Esophagus squamous epithelium (tissue), 5 donors: Measurements from ENCODE around the gene ADAM23. TPM values are rescaled to one million over a fixed set of nuclear protein-coding genes. Genes with fewer than 3 reads are reported as not detected.

Experiments used
- DNase-seq: peaks from one replicate; lab custom pipeline; 2025; lab: John Stamatoyannopoulos, UW
- H3K27ac ChIP-seq, 4 donors: fragments of 200-600 bp; sonication (generic); one replicate each; pipeline ENCODE4 v1.5.1; 2016 to 2019; ENCODE audit warnings: mild to moderate bottlenecking in 1 of 4
- H3K27me3 ChIP-seq, 4 donors: fragments of 200-600 bp; sonication (generic); 1 replicate in 3 of 4; 2 replicates in 1 of 4; pipeline versions ENCODE4 v1.5.1 to v1.6.0; 2017 to 2021; ENCODE audit warnings: antibody characterized with exemption in 1 of 4
- H3K36me3 ChIP-seq, 3 donors: fragments of 200-600 bp; sonication (generic); one replicate each; pipeline ENCODE4 v1.5.1; 2016 to 2019
- H3K4me1 ChIP-seq, 3 donors: fragments of 200-600 bp; sonication (generic); one replicate each; pipeline ENCODE4 v1.5.1; 2017 to 2019
- H3K4me3 ChIP-seq, 4 donors: fragments of 200-600 bp; sonication (generic); 1 replicate in 3 of 4; 2 replicates in 1 of 4; pipeline ENCODE4 v1.5.1; 2016 to 2019; ENCODE audit warnings: mild to moderate bottlenecking in 2 of 4, moderate library complexity in 1 of 4
- H3K9me3 ChIP-seq, 3 donors: fragments of 200-600 bp; sonication (generic); one replicate each; pipeline ENCODE4 v1.5.1; 2016 to 2019
- POLR2A ChIP-seq, 4 donors: fragments of 450-650 bp; IDR thresholded peaks; one replicate each; pipeline ENCODE4 v1.6.1; 2017; ENCODE audit warnings: antibody characterized with exemption in 4 of 4, mild to moderate bottlenecking in 4 of 4, moderate library complexity in 3 of 4
- WGBS, 2 donors: methylation state at CpG; one replicate each; pipeline ENCODE4 v1.1.5; 2018; 5-methylcytosine and 5-hydroxymethylcytosine counted together
- intact Hi-C: fragments of 100-400 bp; cut with DNase I; formaldehyde crosslinking; loops from one replicate; pipeline ENCODE4 v1.15.0; 2022
- total RNA-seq, 4 donors: library from RNA; depleted of rRNA; stranded (reverse); fragments of >200 nt; gene quantifications; one replicate each; pipeline ENCODE4 v1.1.0, GENCODE V29; 2016
- TF ChIP-seq, protein P1 (sequence below), 6 experiments: fragments of 450-650 bp in 4 of 6; fragments of 200-600 bp in 2 of 6; sonication (generic) in 2 of 6; IDR thresholded peaks; one replicate each; pipeline ENCODE4 v1.5.1; 2016 to 2019; ENCODE audit warnings: antibody characterized with exemption in 6 of 6, mild to moderate bottlenecking in 4 of 6, moderate library complexity in 4 of 6
- donor health status: DM: yes; HTN: yes; CAD: no.

The ADAM23 gene
- total RNA-seq, 4 donors from 2014 or later = 0.95 to 10.1 (median 6.6) TPM

DNA sequence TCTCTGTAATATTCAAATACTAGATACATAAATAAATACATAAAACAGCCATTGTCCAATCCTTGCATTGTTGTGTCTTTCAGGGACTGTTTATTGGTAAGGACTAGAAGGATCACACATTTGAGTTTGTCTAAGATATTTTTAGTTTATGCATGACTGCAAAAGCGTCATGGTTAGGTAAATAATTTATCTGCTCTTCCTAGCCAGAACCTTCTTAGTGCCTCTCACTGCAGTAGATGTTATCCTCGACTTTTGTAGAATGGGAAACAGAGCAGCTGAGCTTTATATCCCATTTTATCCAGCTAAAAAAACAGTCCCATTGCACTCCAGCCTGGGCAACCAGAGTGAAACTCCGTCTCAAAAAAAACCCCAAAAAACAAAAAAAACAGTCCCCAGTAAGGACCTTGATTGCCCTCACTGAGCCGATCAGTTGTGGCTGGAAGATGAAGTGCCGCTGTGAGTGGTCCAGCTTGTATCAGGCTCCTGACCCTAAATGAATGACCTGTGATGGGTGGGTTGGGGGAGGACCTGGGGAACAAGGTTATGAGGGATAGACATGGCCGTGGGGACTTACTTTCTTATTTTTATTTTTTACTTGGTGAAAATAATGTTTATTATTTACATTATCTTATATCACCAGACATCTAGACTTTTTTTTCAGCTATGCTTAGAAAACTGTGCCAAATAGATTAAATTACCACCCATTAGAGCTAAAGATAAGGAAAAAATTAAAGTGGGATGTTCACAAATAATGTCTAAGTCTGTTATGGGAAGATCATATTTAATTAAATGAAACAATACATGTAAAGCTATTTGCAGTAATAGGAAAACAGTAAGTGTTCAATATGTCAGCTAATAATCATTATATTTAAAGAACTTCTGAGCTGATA lies 10.9 kb upstream of the ADAM23 start:
- no peaks in the 10 kb centered on the region for H3K9me3 ChIP-seq
- no peak overlapping the region for H3K4me3 ChIP-seq
- 56 to 66% methylated on average over 6 of the region's 6 CpGs for WGBS, 2 donors
- intact Hi-C loops = no loop called here
- no peak overlapping the region for H3K27ac ChIP-seq
- DNase-seq = no peak
- TF ChIP-seq, protein P1, sequence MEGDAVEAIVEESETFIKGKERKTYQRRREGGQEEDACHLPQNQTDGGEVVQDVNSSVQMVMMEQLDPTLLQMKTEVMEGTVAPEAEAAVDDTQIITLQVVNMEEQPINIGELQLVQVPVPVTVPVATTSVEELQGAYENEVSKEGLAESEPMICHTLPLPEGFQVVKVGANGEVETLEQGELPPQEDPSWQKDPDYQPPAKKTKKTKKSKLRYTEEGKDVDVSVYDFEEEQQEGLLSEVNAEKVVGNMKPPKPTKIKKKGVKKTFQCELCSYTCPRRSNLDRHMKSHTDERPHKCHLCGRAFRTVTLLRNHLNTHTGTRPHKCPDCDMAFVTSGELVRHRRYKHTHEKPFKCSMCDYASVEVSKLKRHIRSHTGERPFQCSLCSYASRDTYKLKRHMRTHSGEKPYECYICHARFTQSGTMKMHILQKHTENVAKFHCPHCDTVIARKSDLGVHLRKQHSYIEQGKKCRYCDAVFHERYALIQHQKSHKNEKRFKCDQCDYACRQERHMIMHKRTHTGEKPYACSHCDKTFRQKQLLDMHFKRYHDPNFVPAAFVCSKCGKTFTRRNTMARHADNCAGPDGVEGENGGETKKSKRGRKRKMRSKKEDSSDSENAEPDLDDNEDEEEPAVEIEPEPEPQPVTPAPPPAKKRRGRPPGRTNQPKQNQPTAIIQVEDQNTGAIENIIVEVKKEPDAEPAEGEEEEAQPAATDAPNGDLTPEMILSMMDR (IDR thresholded peaks at IDR 0.05) = no peak
- TF ChIP-seq POLR2A (IDR thresholded peaks at IDR 0.05) = no peak
- no peaks in the 10 kb centered on the region for H3K36me3 ChIP-seq
- no peaks in the 10 kb centered on the region for H3K27me3 ChIP-seq
- peaks cover 0 to 5% (median 0%) of the 10 kb centered on the region in 3 donors for H3K4me1 ChIP-seq

DNA sequence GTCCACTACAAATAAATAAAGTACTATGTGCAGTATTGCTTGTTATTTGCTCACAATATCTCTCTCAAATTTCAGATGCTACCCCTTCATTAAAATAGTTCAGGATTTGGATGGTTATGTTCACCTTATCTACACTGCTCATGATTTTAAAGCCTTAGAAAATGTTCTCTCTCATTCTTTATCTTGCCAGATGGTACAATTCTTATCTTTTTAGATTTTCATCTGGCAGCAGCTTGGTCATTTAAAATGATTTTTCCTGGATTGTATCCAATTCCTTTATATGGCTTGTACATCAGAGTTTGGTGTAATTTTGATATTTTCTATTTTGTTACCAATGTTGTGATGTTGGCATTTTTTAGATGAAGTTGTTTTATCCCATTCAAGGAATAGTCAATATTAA lies 10.1 kb upstream of the ADAM23 start:
- TF ChIP-seq, protein P1 (IDR thresholded peaks at IDR 0.05) = no peak
- no peak for TF ChIP-seq POLR2A (IDR thresholded peaks at IDR 0.05)
- Histone ChIP-seq H3K4me3 (no peak overlapping the region), H3K36me3 (no peaks in the 10 kb centered on the region), H3K27ac (no peak overlapping the region), H3K27me3 (peaks cover 0 to 7% (median 0%) of the 10 kb centered on the region in 4 donors), H3K4me1 (peaks cover 0 to 5% (median 0%) of the 10 kb centered on the region in 3 donors), H3K9me3 (no peaks in the 10 kb centered on the region)
- no peak for DNase-seq
- intact Hi-C loops = no loop called here

DNA sequence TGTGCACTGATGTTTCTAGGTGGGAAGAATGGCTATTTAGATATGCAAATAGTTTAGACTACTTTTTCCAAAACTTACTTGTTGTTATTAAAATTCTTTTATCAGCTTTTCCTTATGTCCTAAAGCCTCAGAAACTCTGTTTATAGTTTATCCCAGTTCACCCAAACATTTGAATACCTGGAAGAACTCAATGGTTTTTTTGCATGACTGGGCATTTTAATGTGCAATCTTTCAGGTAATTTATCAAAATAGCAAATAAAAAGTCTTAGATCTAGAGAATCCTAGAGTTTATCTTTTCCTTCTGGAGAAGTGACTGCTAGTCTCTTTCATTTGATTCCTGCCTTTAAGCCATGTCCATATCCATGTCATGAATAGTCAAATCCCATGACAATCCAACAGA lies 9.6 kb upstream of the ADAM23 start:
- no peak overlapping the region for H3K4me3 ChIP-seq
- intact Hi-C loops = no loop called here
- H3K36me3 ChIP-seq = no peaks in the 10 kb centered on the region
- no peak overlapping the region for H3K27ac ChIP-seq
- peaks cover 0 to 5% (median 0%) of the 10 kb centered on the region in 3 donors for H3K4me1 ChIP-seq
- H3K9me3 ChIP-seq = no peaks in the 10 kb centered on the region
- TF ChIP-seq, protein P1 (IDR thresholded peaks at IDR 0.05) = no peak
- no peak for TF ChIP-seq POLR2A (IDR thresholded peaks at IDR 0.05)
- DNase-seq = no peak
- H3K27me3 ChIP-seq = peaks cover 0 to 10% (median 0%) of the 10 kb centered on the region in 4 donors

DNA sequence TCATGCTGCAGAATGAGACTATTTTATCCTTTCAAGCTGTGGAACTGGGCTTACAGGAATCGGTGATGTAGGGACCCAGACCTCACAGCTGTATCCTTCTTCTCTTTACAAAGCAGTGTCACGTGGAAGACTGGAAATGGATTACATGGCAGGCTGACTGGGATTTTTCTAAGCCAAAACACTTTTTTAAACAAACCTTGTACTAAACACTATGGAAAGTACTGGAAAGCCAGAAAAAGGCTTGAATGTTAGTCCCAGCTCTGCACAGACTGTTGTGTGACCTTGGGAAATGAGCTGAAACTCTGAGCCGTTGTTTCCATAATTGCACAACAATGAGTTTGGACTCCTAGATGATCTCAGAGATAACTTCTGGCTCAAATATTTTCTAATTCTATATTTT lies 7.6 kb upstream of the ADAM23 start:
- TF ChIP-seq, protein P1 (IDR thresholded peaks at IDR 0.05) = no peak
- no peak for TF ChIP-seq POLR2A (IDR thresholded peaks at IDR 0.05)
- DNase-seq = no peak
- peaks cover 0 to 28% (median 0%) of the 10 kb centered on the region in 4 donors for H3K27me3 ChIP-seq
- no peaks in the 10 kb centered on the region for H3K4me1 ChIP-seq
- H3K4me3 ChIP-seq = no peak overlapping the region
- intact Hi-C loops = no loop called here
- H3K9me3 ChIP-seq = no peaks in the 10 kb centered on the region
- 35 to 40% methylated on average over 3 of the region's 3 CpGs for WGBS, 2 donors
- no peaks in the 10 kb centered on the region for H3K36me3 ChIP-seq
- H3K27ac ChIP-seq = no peak overlapping the region

DNA sequence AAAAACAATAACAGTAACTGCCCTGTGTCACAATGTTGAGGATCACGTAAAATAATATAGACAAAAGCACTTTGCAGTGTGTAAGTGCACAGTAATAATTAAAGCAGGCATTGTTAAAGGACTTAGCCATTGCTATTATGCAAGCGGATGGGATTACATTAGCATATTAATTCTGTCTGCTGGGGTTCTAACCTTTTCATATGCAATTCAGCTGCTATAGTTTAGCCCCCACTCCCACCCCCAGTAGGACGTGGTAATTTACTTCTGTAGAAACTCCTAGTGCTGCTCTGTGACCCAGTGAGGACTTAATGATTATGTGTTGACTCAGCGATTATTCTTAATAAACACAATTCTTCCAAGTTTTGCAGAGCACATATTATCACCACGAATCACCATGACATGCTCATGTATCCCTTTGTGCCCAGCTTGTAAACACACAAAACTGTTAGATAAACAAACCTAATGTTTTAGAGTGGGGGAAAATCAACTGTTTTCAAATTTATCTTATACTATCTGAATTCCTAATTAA lies 5.1 kb upstream of the ADAM23 start:
- TF ChIP-seq, protein P1 (IDR thresholded peaks at IDR 0.05) = no peak
- no peak for TF ChIP-seq POLR2A (IDR thresholded peaks at IDR 0.05)
- Histone ChIP-seq H3K4me1 (peaks cover 6 to 11% (median 6%) of the 10 kb centered on the region in 3 donors), H3K4me3 (no peak overlapping the region), H3K9me3 (no peaks in the 10 kb centered on the region), H3K36me3 (no peaks in the 10 kb centered on the region), H3K27ac (no peak overlapping the region), H3K27me3 (peaks cover 0 to 53% (median 2%) of the 10 kb centered on the region in 4 donors)
- intact Hi-C loops = no loop called here
- DNase-seq = no peak
- WGBS, 2 donors = 50 to 54% methylated on average over 5 of the region's 5 CpGs
